ENCODE data around the gene HHIP. TPM values are rescaled to one million over a fixed set of nuclear protein-coding genes. Genes with fewer than 3 reads are reported as not detected.

HHIP gene
- total RNA-seq, 6 experiments from 2014 or later: 0.09 to 1.1 (median 0.42) TPM

GRCh38 chr4:144699565-144699964, 53.6 kb downstream of the HHIP start:
- peaks cover 5% of the 10 kb centered on the region for H3K36me3 Mint-ChIP-seq (ENCODE audit: low read depth)
- peaks cover 3% of the 10 kb centered on the region for H3K27me3 Mint-ChIP-seq (ENCODE audit: insufficient read depth)
- no peak overlapping the region for H3K27ac Mint-ChIP-seq
- peaks cover 52% of the 10 kb centered on the region for H3K4me1 Mint-ChIP-seq (ENCODE audit: low read depth)
- H3K4me3 Mint-ChIP-seq: peak overlapping the region; percentile 26; the same call in 1 of the 2 replicates
- TF ChIP-seq, protein P1, sequence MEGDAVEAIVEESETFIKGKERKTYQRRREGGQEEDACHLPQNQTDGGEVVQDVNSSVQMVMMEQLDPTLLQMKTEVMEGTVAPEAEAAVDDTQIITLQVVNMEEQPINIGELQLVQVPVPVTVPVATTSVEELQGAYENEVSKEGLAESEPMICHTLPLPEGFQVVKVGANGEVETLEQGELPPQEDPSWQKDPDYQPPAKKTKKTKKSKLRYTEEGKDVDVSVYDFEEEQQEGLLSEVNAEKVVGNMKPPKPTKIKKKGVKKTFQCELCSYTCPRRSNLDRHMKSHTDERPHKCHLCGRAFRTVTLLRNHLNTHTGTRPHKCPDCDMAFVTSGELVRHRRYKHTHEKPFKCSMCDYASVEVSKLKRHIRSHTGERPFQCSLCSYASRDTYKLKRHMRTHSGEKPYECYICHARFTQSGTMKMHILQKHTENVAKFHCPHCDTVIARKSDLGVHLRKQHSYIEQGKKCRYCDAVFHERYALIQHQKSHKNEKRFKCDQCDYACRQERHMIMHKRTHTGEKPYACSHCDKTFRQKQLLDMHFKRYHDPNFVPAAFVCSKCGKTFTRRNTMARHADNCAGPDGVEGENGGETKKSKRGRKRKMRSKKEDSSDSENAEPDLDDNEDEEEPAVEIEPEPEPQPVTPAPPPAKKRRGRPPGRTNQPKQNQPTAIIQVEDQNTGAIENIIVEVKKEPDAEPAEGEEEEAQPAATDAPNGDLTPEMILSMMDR (IDR thresholded peaks at IDR 0.05): no peak
- no peaks in the 10 kb centered on the region for H3K9me3 Mint-ChIP-seq
- DNase-seq: peak; percentile 5

GRCh38 chr4:144701683-144702233, 55.8 kb downstream of the HHIP start:
- TF ChIP-seq, protein P1 (IDR thresholded peaks at IDR 0.05): no peak
- no peak overlapping the region for H3K4me3 Mint-ChIP-seq
- 0 out of 2 replicates have a peak overlapping the region, but pooled peaks have one; percentile 37 for H3K27ac Mint-ChIP-seq
- no peaks in the 10 kb centered on the region for H3K9me3 Mint-ChIP-seq
- peaks cover 5% of the 10 kb centered on the region for H3K36me3 Mint-ChIP-seq (ENCODE audit: low read depth)
- DNase-seq: peak; percentile 37
- peaks cover 3% of the 10 kb centered on the region for H3K27me3 Mint-ChIP-seq (ENCODE audit: insufficient read depth)
- peaks cover 67% of the 10 kb centered on the region for H3K4me1 Mint-ChIP-seq (ENCODE audit: low read depth)

DNA sequence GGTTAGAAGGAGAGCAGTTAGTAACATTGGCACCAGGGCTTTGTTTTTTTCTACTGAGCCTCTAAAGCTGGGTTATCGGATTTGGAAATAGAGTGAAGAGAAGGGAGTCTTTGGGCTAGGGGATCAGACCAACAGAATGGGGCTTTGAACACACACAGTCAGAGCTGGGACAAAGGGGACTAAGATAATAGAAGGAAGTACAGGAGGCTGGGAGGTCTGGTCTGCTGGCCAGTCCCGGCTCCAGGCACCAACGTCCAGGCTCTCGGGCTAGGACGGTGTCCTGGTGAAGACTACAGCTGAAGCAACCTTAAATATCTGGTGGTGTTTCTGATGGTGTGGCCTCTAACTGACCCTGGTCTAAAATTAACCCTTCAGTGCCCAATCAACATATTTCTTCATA, 57.5 kb downstream of the HHIP start:
- TF ChIP-seq, protein P1 (IDR thresholded peaks at IDR 0.05): no peak
- Mint-ChIP-seq H3K27me3 (ENCODE audit: insufficient read depth) (peaks cover 3% of the 10 kb centered on the region), H3K27ac (no peak overlapping the region), H3K36me3 (ENCODE audit: low read depth) (peaks cover 5% of the 10 kb centered on the region), H3K4me3 (no peak overlapping the region; the same call in 1 of the 2 replicates), H3K4me1 (ENCODE audit: low read depth) (peaks cover 70% of the 10 kb centered on the region), H3K9me3 (no peaks in the 10 kb centered on the region)
- no peak for DNase-seq

DNA sequence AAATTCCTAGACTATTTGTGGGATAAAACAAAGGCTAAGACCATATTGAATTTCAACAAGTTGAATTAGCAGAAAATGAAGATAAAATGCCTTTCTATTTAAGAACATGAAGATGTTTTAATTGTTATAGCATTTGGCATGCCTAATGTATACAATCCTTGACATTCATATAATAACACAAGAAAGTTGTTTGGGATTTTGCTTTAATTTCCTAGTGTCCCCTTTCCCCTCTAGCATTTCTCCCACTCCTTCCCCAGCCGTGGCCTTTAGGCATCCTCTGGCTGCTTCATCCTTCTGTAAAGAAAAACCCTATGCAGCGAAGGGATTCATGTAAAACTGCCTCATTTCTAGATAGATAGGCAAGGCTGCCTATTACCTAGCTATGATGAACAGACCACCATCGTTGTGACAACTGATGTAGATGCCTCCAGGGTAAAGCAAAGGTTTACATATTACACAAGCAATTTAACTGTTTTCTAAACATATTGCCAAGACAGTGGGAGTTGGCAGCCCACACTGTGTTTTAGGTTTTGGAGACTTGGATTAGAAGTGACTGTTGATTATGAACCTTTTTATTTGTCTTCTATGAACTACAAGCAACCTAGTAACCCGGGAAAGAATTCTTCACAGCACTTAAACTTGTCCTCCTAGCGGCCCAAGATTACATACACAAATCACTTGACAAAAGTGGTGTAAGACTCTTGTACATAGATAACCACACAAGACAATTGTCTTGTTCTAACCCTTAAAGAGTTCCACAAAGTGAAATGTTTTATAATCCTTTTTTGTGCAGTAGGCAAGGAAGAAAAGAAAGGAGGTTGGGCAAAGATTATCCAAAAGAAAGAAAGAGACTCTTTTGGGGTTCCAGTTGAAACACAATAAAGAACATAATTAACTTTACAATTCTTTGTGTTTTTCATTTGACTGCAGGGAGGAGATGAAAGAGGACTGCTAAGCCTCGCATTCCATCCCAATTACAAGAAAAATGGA, 59.9 kb downstream of the HHIP start:
- DNase-seq: no peak
- Mint-ChIP-seq H3K4me3 (no peak overlapping the region), H3K27ac (no peak overlapping the region), H3K36me3 (ENCODE audit: low read depth) (peaks cover 5% of the 10 kb centered on the region), H3K9me3 (no peaks in the 10 kb centered on the region), H3K27me3 (ENCODE audit: insufficient read depth) (peaks cover 3% of the 10 kb centered on the region; the same call in 1 of the 2 replicates), H3K4me1 (ENCODE audit: low read depth) (peaks cover 70% of the 10 kb centered on the region)
- TF ChIP-seq, protein P1 (IDR thresholded peaks at IDR 0.05): no peak

DNA sequence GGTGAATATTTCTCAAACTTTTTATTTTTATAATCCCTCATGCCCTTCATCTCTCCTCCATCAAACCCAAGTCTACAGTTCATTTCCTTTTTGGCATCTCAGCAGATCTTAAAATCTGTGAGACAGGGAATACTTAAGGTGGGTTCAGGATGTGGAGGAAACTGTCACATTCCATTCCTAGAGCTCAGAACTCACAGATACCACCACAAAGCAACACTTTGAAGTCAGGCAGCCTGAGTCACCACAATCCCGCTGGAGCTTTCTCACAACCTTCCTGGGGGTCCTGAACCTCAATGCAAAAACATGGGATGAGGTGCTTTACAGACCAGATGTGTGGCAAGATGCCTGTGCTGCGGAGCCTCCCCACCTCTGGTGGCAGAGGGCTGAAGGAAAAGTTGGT, 63.2 kb downstream of the HHIP start:
- Mint-ChIP-seq H3K9me3 (no peaks in the 10 kb centered on the region), H3K27ac (peak overlapping the region; percentile 47), H3K36me3 (ENCODE audit: low read depth) (no peaks in the 10 kb centered on the region), H3K27me3 (ENCODE audit: insufficient read depth) (no peaks in the 10 kb centered on the region), H3K4me1 (ENCODE audit: low read depth) (peaks cover 68% of the 10 kb centered on the region), H3K4me3 (peak overlapping the region; percentile 47)
- DNase-seq: peak; percentile 41
- TF ChIP-seq, protein P1 (IDR thresholded peaks at IDR 0.05): no peak
